Measurements from ENCODE around the gene CCNG2.

CCNG2 gene

DNA sequence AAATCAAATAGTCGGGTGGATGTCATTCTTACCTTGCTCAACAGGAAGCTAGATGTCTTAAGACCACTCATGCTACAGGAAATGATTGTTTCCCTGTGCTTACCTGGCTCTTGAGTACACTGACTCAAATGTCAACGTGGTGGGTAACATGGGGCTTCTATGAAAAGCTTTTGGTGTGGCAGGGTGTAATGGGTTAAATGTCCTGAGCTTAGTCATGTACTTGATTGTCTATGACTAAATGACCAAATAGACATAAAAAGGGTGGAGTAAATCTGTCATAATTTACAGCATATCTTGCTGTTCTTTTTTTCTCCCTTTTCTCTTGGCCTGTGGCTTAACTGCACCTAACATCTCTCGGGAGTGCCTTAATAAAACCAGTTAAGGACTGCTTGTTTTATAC lies 44.9 kb downstream of the CCNG2 start:
- WGBS (ENCODE audit: insufficient coverage, insufficient read length): no CpG with 5 or more reads among the region's 3 CpGs
- no peaks in the 10 kb centered on the region for H3K27me3 ChIP-seq (ENCODE audit: control insufficient read depth, insufficient read depth, low read length)
- DNase-seq (ENCODE audit: low read depth, low spot score): no peak
- 0 out of 2 replicates have a peak, but pooled peaks cover 1% of the 10 kb centered on the region for H3K4me1 ChIP-seq (ENCODE audit: control insufficient read depth, insufficient read depth, low read length)
- no peaks in the 10 kb centered on the region for H3K36me3 ChIP-seq (ENCODE audit: control insufficient read depth, insufficient read depth, low read length)
- no peak overlapping the region for H3K27ac ChIP-seq (ENCODE audit: low read length)
- no peak overlapping the region for H3K4me3 ChIP-seq (ENCODE audit: low read length)
- H3K9me3 ChIP-seq (ENCODE audit: control insufficient read depth, insufficient read depth, low read length): no peaks in the 10 kb centered on the region

DNA sequence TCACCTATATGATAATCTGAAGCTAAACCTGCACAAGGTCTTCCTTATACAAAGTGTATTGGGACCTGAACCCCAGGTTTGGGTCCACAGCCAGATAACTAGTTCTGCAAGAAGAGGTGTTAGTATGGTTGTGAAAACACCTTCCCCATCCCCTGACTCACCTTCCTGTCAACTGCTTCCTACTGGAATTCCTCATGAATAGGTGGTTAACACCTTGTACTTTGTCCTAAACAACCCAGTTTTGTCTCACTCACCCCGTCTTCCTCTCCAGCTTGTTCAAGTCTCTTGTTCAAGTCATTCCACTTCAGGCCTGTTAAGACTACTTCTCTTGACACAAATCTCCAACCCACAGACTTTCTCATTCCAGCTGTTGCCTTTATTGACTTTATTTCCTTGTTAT lies 45.5 kb downstream of the CCNG2 start:
- Histone ChIP-seq H3K27me3 (ENCODE audit: control insufficient read depth, insufficient read depth, low read length) (no peaks in the 10 kb centered on the region), H3K4me3 (ENCODE audit: low read length) (no peak overlapping the region), H3K36me3 (ENCODE audit: control insufficient read depth, insufficient read depth, low read length) (no peaks in the 10 kb centered on the region), H3K27ac (ENCODE audit: low read length) (no peak overlapping the region), H3K4me1 (ENCODE audit: control insufficient read depth, insufficient read depth, low read length) (0 out of 2 replicates have a peak, but pooled peaks cover 1% of the 10 kb centered on the region), H3K9me3 (ENCODE audit: control insufficient read depth, insufficient read depth, low read length) (no peaks in the 10 kb centered on the region)
- no peak for DNase-seq (ENCODE audit: low read depth, low spot score)
- WGBS (ENCODE audit: insufficient coverage, insufficient read length): no CpG with 5 or more reads among the region's 1 CpG

DNA sequence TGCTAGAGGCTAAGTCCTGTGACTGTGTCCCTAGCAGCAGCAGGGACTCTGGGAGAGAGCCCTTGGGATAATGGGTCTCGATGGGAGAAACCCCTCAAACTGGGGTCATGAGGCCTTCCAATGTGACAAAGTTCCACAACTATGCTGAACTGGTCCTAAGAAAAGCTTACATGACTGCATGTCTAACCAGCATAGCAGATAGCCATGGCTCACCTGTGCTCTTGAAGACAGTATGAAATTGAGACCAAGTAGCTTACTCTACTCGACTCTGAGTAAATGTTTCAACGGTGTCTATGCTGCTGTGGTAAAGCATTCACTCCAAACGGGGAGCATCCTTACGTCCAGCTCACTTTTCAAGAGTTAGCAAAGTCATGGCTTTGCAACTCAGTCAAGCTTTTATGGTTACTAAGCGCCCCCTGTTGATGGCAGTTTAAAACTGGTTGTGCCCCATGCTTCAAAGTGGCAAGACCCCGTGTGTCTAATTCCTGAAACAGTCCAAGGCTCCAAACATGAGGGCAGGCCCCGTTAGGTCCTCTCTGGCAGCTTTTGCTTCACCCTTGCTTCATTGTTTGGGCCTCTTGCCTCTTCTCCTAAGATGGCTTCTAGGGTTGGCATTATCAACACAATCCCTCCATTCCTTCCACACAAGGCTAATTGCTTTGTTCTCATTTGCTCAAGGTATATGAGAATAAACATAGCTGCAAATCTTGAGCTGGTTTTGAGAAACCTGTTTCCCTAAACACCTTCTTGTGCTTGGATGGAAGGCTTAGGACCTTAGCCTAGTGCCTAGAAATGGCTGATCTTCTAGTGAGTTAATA lies 46.6 kb downstream of the CCNG2 start:
- no CpG with 5 or more reads among the region's 8 CpGs for WGBS (ENCODE audit: insufficient coverage, insufficient read length)
- DNase-seq (ENCODE audit: low read depth, low spot score): peak; percentile 67
- no peaks in the 10 kb centered on the region for H3K36me3 ChIP-seq (ENCODE audit: control insufficient read depth, insufficient read depth, low read length)

DNA sequence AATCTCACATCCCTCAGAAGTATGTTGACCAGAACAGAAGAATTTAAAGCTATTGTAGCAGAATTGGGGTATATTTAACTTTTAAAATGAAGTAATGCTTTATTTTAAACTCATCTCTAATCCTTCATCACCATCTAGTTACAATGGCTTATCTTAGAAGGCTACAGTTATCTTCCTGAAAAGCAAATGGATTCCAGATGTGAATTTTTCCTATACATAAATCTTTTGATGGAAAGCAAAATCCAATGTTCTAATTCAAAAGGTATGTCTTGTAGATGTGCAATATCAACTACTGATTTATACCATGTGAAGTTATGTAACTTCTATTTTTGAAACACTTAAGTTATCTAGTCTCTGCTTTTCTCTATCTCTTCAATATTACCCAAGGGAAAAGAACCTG lies 47.6 kb downstream of the CCNG2 start:
- Histone ChIP-seq H3K27me3 (ENCODE audit: control insufficient read depth, insufficient read depth, low read length) (no peaks in the 10 kb centered on the region), H3K4me3 (ENCODE audit: low read length) (no peak overlapping the region), H3K9me3 (ENCODE audit: control insufficient read depth, insufficient read depth, low read length) (no peaks in the 10 kb centered on the region), H3K36me3 (ENCODE audit: control insufficient read depth, insufficient read depth, low read length) (no peaks in the 10 kb centered on the region), H3K4me1 (ENCODE audit: control insufficient read depth, insufficient read depth, low read length) (peaks cover 3% of the 10 kb centered on the region; the same call in 1 of the 2 replicates), H3K27ac (ENCODE audit: low read length) (no peak overlapping the region)
- DNase-seq (ENCODE audit: low read depth, low spot score): no peak

More for the DNA sequence above, 46.6 kb downstream of the CCNG2 start:
- no peak overlapping the region for H3K4me3 ChIP-seq (ENCODE audit: low read length)
- H3K9me3 ChIP-seq (ENCODE audit: control insufficient read depth, insufficient read depth, low read length): no peaks in the 10 kb centered on the region
- 0 out of 2 replicates have a peak, but pooled peaks cover 1% of the 10 kb centered on the region for H3K4me1 ChIP-seq (ENCODE audit: control insufficient read depth, insufficient read depth, low read length)
- no peaks in the 10 kb centered on the region for H3K27me3 ChIP-seq (ENCODE audit: control insufficient read depth, insufficient read depth, low read length)
- H3K27ac ChIP-seq (ENCODE audit: low read length): no peak overlapping the region

DNA sequence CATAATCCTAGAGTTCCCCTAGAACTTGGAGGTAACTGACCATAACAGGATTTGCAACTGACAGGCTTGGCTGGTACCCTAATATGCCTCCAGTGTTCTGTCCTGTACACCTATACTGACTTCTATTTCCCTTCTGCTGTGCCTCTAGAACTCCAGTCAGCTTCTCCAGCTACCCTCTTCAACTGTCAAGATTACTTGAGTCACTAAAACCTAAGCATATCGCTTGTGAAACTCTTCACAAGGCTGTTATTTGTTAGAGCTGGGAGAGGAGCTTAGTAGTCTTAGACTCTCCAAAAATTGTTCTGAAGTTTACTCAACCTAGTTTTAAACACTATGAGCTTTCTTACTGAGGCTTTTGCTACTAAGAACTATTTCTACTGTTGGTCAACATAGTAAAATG lies 52.0 kb downstream of the CCNG2 start:
- no CpG with 5 or more reads among the region's 1 CpG for WGBS (ENCODE audit: insufficient coverage, insufficient read length)
- no peaks in the 10 kb centered on the region for H3K27me3 ChIP-seq (ENCODE audit: control insufficient read depth, insufficient read depth, low read length)

DNA sequence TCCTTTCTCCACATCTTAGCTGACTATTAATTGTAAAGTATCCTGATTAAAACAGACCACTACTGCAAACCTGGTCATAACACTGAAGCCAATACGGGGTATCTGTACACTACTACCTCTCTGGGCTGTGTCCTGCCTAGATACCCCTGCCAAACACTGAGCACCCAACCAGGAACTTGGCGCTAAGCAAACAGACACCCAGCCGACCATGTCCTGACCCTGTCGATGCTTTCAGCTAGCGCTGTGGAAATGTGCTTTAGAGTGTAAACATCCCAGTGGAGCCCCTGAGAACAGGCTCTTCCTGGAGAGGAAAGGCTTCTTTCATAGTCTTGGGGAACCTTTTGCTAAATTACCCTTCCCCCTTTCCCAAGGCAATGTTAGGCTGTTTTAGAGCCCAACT lies 52.9 kb downstream of the CCNG2 start:
- no CpG with 5 or more reads among the region's 5 CpGs for WGBS (ENCODE audit: insufficient coverage, insufficient read length)
- Histone ChIP-seq H3K4me1 (ENCODE audit: control insufficient read depth, insufficient read depth, low read length) (peaks cover 2% of the 10 kb centered on the region; the same call in 1 of the 2 replicates), H3K36me3 (ENCODE audit: control insufficient read depth, insufficient read depth, low read length) (no peaks in the 10 kb centered on the region), H3K9me3 (ENCODE audit: control insufficient read depth, insufficient read depth, low read length) (no peaks in the 10 kb centered on the region), H3K27me3 (ENCODE audit: control insufficient read depth, insufficient read depth, low read length) (no peaks in the 10 kb centered on the region), H3K4me3 (ENCODE audit: low read length) (no peak overlapping the region), H3K27ac (ENCODE audit: low read length) (no peak overlapping the region)
- DNase-seq (ENCODE audit: low read depth, low spot score): no peak

More for the DNA sequence above, 52.0 kb downstream of the CCNG2 start:
- H3K27ac ChIP-seq (ENCODE audit: low read length): no peak overlapping the region
- no peaks in the 10 kb centered on the region for H3K9me3 ChIP-seq (ENCODE audit: control insufficient read depth, insufficient read depth, low read length)
- peaks cover 2% of the 10 kb centered on the region; the same call in 1 of the 2 replicates for H3K4me1 ChIP-seq (ENCODE audit: control insufficient read depth, insufficient read depth, low read length)
- no peak for DNase-seq (ENCODE audit: low read depth, low spot score)
- H3K4me3 ChIP-seq (ENCODE audit: low read length): no peak overlapping the region
- no peaks in the 10 kb centered on the region for H3K36me3 ChIP-seq (ENCODE audit: control insufficient read depth, insufficient read depth, low read length)

DNA sequence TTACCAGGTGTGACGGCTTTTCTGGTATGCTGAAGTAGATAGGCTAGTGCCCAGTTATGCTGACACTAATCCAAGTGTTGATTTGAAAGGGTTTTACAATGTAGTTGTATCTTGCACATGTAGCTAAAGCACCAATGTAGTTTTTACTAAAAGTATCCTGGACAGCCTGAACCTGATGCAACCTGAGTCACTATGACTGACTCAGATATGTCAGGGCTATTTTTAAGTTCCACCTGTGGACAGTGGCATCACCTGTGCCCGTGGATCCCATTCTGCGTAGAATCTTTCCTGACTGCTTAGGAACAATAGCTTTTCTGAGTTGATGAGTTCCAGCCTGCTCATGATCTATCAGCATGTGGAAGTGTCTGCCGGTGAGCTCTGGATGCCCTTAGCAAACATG lies 58.1 kb downstream of the CCNG2 start:
- no peak overlapping the region for H3K27ac ChIP-seq (ENCODE audit: low read length)
- WGBS (ENCODE audit: insufficient coverage, insufficient read length): no CpG with 5 or more reads among the region's 4 CpGs
- H3K27me3 ChIP-seq (ENCODE audit: control insufficient read depth, insufficient read depth, low read length): no peaks in the 10 kb centered on the region
- H3K4me3 ChIP-seq (ENCODE audit: low read length): no peak overlapping the region
- no peak for DNase-seq (ENCODE audit: low read depth, low spot score)
- no peaks in the 10 kb centered on the region for H3K9me3 ChIP-seq (ENCODE audit: control insufficient read depth, insufficient read depth, low read length)
- no peaks in the 10 kb centered on the region for H3K36me3 ChIP-seq (ENCODE audit: control insufficient read depth, insufficient read depth, low read length)
- no peaks in the 10 kb centered on the region for H3K4me1 ChIP-seq (ENCODE audit: control insufficient read depth, insufficient read depth, low read length)

DNA sequence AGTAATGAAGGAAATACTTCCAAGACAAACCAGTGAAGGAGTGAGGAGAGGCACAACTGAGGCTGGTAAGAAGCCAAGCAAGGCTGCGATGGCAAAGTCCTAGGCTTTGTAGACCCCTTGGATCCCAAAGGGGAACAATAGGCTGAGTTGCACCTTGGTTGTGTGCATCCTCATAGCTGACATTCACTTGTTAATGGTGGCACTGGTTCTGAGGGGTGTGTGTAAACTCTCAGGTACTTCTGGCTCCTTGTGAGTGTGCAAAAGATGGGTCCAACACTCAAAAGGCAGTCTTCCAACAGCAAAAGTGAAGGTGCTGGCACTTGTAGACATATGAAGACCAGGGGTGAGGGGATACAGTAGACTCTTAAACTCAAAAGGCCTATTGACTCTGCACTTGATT lies 60.5 kb downstream of the CCNG2 start:
- Histone ChIP-seq H3K27ac (ENCODE audit: low read length) (no peak overlapping the region), H3K4me3 (ENCODE audit: low read length) (no peak overlapping the region), H3K27me3 (ENCODE audit: control insufficient read depth, insufficient read depth, low read length) (no peaks in the 10 kb centered on the region), H3K9me3 (ENCODE audit: control insufficient read depth, insufficient read depth, low read length) (no peaks in the 10 kb centered on the region), H3K4me1 (ENCODE audit: control insufficient read depth, insufficient read depth, low read length) (no peaks in the 10 kb centered on the region), H3K36me3 (ENCODE audit: control insufficient read depth, insufficient read depth, low read length) (no peaks in the 10 kb centered on the region)
- WGBS (ENCODE audit: insufficient coverage, insufficient read length): no CpG with 5 or more reads among the region's 1 CpG
- no peak for DNase-seq (ENCODE audit: low read depth, low spot score)

DNA sequence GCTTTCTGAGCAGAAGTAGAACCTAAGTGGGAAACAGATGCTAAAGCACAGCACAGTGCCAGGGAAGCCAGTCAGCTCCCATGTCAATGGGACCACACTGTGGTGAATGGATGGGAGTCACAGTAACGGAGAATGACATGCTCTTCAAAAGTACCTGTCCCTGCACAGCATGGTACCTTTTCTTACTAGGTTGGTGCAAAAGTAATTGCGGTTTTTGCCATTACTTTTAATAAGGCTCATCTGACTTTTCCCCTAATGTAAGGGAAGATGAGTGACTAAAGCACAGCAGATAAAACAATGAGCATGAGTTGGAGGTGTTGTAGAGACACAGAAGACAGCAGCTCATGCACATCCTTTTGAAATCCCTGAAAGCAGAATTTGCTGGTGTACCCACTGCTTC lies 62.3 kb downstream of the CCNG2 start:
- no CpG with 5 or more reads among the region's 2 CpGs for WGBS (ENCODE audit: insufficient coverage, insufficient read length)
- DNase-seq (ENCODE audit: low read depth, low spot score): no peak
- no peaks in the 10 kb centered on the region for H3K27me3 ChIP-seq (ENCODE audit: control insufficient read depth, insufficient read depth, low read length)
- no peaks in the 10 kb centered on the region for H3K9me3 ChIP-seq (ENCODE audit: control insufficient read depth, insufficient read depth, low read length)
- no peak overlapping the region for H3K27ac ChIP-seq (ENCODE audit: low read length)
- no peak overlapping the region for H3K4me3 ChIP-seq (ENCODE audit: low read length)
- H3K4me1 ChIP-seq (ENCODE audit: control insufficient read depth, insufficient read depth, low read length): no peaks in the 10 kb centered on the region
- no peaks in the 10 kb centered on the region for H3K36me3 ChIP-seq (ENCODE audit: control insufficient read depth, insufficient read depth, low read length)
